Stimulated activated CD8-positive, alpha-beta memory T cell treated with anti-CD3 and anti-CD28 coated beads, Interleukin-7, amount 100 ng/mL, for 1 hour (primary cell): ENCODE results near the gene SEC22B.
A peak's percentile ranks its signal among the peaks of the same experiment; 100 is the strongest.
"Not testable (repeated sequence)": the region's sequence is repeated elsewhere in the genome, so short reads cannot be mapped to it uniquely, and the experiment has no call there.

Experiments
- DNase-seq, 2 donors: peaks; one replicate each; pipeline ENCODE4 v3.0.0-alpha.2; 2020; ENCODE audit warnings: low read depth in 2 of 2

The SEC22B gene

DNA sequence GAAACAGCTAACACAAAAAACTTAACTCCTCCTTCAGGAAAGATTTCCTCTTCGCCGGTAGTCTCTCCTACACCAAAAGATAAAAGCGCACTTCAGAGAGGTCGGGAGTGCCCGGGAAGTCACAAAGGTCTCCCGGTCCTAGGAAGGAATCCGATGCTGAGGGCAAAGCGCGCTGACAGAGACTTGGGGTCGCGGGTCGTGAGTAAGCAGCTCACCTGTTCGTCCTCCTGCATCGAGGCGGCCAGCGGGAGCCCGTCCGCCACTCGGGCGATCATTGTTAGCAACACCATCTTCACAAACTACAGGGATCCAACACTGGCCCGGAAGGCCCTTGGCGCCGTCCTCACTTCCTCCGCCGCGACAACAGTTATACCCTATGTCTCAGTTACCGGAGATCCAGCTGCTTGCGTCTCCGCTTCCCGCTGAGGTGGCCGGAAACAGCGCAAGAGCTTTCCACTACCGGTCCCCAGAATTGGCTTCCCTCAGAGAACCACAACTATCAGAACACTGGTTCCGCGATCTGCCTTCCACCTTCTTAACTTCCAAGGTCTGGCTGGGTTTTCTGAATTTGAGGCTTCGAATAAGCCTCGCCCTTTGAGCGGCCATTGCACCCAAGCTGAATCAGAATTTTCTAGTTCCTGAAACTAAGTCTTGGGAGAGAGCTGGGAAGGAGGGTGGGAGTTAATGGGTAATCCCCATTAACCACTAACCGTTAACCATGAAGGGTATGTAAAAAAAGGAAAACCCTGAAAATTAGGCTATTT is at the start of gene SEC22B:
SEC22B (minus strand) TSS at position 429 of the 764 bp plus-strand sequence; CDS start at position 290, 139 bp downstream.
- DNase-seq: peak; percentile 73 to 76

DNA sequence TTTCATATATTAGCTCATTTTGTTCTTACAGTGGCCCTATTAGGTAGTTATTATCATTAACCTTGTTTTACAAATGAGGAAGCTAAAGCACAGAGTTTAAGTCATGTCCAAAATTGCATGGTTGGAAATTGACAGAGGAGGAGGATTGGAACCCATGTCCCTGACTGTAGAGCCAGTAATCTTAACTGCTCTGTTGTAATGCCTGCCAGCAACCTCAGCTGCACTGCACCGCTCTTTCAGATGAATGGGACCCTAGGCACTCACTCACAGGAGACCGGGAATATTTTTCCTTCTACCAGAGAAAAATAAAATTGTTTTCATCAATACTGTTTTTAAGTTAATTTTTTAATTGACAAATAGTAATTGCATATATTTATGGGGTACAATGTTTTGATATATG is 41.6 kb upstream of the SEC22B start:
- not testable (repeated sequence) for DNase-seq

DNA sequence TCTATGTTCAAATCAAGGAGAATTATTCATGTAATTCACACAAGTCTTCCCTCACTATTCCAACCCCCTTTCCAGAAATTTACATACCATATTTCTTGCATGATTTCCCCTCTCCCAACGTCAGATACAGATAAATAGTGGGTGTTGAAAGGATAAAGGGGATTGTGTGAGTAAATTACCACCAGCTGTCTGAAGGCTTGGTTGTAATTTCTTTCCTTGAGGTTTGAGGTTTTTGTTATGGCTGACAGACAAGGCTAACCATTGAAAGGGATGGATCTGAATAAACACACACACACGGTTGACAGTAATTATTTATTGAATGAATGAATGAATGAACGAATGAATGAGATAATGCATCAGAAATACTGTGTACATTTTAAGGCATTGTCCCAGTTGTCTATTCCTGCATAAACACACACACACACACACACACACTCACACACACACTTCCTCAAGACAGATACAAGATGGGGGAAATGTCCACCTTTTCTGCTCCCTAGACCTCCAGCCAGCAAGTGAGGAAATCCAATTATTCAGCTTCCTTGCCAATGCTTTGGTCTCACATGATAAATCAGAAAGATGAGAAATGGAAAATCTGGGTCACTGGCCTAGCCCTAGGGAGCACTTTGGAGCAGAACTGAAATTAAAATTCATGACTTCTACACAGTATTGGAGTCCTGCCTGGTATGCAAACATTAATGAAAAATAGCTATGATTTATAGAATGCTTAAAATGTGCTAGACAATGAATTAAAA is 41.0 kb upstream of the SEC22B start:
- DNase-seq: not testable (repeated sequence)

DNA sequence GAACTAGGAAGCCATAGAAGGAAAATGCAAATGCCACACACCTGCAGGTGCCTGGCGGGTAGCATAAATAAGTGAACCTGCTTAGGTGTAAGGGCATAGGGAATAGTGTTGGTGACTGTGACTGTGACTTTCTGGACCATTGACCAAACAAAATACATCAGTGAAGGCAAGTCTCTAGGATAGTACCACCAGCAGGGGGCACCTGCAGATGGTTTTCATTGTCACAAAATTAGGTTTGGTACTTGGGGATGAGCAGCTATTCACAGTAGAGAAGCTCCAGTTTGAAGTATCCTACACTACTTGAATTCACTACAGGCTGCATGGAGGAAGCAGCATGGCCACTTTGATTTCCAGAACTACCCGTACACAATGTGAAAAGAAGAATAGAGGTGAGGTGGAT is 37.3 kb upstream of the SEC22B start:
- not testable (repeated sequence) for DNase-seq

DNA sequence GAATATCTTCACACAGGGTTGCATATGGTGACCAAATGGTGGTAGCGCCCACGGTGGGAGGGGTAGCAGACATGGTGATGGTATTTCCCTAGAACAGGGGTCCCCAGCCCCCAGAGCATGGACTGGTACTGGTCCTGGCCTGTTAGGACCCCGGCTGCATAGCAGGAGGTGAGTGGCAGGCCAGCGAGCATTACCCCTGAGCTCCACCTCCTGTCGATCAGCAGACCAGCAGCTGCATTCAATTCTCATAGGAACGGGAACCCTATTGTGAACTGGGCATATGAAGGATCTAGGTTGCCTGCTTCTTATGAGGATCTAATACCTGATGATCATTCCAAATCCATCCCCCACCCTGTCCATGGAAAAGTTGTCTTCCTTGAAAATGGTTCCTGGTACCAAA is 34.4 kb upstream of the SEC22B start:
- DNase-seq: not testable (repeated sequence)

DNA sequence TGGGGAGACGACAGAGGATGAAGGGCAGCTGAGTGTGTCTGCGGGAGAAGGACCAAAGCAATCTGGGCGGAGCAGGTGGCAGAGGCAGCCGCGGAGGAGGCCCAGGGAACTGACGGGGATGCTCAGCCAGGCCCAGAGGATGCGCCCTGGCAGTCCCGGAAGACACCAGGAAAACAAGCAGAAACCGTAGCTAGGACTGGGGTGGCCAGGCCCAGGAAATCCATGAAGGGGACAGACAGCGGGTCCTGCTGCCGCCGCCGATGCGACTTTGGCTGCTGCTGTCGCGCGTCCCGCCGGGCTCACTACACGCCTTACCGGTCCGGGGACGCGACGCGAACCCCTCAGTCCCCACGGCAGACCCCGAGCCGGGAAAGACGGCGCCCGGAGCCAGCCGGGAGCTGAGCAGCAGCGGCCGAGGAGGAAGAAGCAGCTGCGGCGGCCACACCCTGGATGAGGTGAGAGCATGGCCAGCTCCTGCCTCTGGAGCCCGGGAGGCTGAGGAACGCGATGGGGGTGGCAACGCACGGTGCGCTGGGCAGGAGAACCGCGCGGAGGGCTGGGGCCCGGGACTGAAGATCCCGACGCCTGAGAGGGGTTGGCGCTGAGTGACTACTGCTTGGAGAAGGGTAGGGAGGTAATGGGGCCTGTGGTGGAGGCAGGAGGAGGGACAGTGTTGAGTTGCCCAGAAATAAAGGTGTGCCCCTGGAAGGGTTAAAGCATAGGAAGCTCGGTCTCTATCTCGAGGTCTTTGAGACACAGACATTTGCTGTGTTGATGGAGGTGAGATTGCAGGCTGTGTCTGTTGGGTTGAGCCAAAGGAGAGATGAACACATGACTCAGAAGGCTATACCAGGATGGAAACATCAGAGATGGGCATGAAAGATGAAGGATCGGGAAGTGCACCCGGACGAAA is 20.8 kb upstream of the SEC22B start:
- DNase-seq: not testable (repeated sequence)

DNA sequence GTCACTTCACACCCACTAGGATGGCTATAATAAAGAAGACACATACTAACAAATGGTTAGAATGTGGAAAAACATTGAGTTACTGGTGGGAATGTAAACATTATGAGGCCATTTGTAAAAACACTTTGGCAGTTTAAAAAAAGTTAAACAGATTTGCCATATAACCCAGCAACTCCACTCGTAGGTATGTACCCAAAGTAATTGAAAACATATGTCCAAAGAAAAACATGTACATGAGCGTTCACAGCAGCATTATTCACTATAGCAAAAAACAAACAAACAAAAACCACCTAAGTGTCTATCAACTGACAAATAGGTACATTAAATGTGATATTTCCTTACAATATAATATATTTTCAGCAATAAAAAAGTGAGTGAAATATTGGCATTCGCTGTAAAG is 12.3 kb upstream of the SEC22B start:
- not testable (repeated sequence) for DNase-seq

DNA sequence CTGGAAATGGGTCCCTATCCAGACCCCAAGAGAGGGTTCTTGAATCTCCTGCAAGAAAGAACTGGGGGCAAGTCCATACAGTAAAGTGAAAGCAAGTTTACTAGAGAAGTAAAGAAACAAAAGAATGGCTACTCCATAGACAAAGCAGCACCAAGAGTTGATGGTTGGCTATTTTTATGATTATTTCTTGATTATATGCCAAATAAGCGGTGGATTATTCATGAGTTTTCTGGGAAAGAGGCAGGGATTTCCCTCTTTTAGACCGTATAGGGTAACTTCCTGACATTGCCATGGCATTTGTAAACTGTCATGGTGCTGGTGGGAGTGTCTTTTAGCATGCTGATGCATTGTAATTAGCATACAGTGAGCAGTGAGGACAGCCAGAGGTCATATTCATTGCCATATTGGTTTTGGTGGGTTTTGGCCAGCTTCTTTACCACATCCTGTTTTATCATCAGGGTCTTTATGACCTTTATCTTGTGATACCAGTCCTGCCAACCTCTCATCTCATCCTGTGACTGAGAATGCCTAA is 5.9 kb upstream of the SEC22B start:
- DNase-seq: not testable (repeated sequence)

DNA sequence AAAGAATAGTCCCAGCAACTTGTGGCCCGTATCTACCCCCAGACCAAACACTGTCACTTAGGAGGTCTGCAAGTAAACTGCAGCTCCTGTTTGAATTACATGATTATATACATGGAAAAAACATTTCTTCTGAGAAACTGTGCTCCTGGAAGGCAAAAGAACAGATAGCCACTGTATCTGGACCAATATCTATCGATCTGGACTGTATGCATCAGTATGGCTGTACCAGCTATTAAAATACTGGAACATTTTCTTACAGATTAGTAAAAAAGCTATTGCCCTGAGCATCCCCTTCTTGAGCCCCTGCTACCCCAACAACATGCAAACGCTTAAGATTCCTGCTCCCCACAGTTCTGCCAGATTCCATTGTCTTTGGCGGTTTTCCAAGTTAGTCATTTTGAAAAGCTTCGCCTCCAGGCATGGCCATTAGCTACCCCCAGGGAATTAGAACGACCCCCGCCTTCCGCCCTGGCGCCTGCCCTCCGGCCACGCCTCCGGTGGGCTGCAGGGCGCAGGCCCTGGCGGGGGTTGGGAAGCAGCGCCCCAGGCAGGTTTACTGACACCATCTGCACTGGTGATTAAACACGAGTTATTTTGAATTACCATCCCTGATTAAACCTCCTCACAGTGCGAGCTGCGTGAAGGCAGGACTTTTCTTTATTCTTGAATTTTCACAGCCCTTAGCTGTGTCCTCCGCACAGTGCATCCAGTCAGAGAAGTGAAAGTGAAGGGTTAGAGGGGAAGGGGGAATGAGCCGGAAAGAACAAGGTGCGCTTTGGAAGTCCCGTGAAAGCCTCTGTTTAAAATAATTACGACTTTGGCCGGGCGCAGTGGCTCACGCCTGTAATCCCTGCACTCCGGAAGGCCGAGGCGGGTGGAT is 3.7 kb upstream of the SEC22B start:
- DNase-seq: not testable (repeated sequence)

DNA sequence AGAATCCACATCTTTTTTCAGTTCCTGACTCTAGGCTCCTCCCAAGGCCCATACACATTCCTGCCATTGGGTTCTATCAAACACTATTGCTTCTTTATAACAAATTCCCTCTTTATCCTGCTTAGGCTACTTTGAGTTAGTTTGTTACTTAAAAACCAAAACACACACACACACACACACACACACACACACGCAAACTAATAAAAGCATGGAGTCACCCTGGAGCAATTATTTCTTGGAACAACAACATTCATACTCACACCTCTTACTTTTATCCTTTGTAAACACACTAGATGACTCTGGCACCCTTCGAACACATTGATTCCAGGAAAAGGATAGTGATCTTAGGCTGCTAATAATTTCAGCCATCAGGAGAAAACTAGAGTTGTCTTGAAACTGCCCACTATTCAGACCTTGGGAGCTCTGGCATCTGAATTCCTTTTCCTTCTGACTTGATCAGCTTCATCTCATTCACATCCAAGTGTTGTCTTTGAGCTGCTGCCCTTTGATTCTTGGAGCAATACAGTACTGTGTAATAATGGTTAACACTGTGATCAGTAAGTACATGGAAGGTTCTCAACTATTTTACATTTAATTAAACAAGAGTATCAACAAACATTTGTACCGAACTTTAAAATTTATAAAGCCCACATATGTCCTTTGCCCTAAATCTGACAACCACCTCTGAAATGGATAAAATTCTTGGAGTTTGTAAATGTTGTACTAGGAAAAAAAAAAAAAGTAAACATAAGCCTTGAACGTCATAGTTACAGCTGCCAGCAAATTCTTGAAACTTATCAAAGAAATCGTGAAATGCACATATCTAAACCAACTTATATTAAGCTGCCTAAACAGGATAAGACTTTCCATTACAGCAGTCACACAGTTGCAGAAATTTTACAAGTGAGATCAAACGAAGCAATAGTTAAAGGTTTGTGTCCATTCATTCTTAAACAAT is 2.8 kb upstream of the SEC22B start:
- no peak for DNase-seq

DNA sequence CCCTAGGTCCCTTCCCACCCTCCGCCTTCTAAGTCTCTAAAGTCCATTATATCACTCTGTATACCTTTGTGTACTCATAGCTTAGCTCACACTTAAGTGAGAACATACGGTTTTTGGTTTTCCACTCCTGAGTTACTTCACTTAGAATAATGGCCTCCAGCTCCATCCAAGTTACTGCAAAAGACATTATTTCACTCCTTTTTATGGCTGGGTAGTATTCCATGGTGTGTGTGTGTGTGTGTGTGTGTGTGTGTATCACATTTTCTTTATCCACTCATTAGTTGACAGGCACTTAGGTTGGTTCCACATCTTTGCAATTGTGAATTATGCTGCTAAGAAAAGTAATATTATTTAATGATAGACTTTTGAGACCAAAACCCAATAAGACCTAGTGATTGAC is 1.7 kb upstream of the SEC22B start:
- DNase-seq: not testable (repeated sequence)

DNA sequence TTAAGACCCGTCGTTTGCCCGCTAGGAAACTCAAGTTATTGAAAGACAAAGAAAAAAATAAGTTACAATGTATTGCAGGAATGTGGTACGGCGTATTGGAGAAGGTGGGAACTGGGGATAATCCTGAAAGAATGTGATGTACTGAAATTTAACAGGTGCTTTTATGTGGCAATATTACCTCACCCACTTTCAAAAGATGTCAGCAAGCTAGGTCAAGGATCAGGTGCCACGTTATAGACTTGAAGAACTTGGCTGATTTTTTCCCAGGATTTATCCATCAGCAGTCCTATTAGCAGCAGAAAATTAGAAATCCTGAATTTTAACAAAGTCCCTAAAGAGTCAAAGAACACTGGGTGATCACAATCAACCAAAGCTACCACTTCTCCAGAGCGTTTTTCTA is 632 bp downstream of the SEC22B start:
- not testable (repeated sequence) for DNase-seq

DNA sequence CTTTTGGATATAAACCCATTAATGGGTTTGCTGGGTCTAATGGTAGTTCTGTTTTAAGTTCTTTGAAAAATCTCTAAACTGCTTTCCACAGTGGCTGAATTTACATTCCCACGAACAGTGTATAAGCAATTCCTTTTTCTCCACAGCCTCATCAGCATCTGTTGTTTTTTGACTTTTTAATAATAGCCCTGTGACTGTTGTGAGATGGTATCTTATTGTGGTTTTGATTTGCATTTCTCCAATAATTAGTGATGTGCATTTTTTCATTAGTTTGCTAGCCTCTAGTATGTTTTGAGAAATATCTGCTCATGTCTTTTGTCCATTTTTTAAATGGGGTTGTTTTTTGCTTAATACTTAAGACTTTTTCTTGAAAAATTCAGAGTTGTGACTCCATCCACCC is 11.6 kb downstream of the SEC22B start:
- not testable (repeated sequence) for DNase-seq

DNA sequence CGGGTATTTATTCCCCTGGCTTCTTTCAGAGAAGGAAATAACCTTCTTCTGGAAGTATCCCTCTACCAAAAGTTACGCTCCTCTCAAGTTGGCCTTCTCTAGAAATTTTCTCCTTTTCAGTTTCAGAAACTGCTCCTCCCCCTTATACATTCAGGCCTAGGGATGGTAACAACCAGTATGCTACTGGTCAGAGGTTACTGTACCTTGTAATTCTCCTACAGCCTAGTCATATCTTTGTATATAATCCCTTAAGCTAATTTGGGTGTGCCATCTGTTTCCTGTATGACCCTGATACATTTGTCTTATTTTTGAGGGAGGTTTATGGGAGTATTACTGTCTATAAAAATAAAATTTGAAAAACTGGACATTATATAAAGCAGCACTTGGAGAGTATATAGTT is 14.3 kb downstream of the SEC22B start:
- DNase-seq: not testable (repeated sequence)

DNA sequence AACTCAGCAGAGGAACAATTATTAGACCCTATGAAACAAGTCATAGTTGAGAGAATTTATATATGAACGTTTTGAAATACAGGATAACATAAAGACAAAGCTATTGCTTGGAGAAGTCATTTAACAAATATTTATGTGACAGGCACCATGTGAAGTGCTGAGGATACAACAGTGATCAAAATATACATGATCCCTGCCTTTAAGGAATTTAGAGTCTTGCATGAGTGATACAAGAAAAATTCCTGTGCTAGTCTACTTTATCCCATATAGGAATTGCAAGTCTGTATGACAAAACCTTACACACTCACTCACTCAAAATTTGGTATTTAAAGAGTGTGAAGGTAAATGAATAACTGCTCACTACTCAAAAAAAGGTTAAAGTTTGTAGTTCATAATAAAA is 17.8 kb downstream of the SEC22B start:
- DNase-seq: not testable (repeated sequence)

DNA sequence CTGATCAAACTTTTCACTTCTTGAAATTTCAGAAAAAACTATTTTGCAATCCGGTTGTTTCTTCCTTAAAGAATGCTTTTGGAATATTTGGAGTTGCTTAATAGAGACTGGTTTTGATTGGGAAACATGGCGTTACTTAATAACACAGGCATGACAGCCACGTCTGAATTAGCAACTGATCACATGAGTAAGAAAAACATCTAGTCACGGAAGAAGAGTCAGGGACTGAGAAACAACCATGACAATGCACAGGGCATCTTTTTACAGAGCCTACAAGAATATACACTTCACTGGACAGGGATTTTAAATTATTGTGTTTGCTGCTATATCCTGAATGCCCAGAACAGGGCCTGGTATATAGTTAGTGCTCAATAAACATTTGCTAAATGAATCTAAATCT is 18.2 kb downstream of the SEC22B start:
- DNase-seq: not testable (repeated sequence)

DNA sequence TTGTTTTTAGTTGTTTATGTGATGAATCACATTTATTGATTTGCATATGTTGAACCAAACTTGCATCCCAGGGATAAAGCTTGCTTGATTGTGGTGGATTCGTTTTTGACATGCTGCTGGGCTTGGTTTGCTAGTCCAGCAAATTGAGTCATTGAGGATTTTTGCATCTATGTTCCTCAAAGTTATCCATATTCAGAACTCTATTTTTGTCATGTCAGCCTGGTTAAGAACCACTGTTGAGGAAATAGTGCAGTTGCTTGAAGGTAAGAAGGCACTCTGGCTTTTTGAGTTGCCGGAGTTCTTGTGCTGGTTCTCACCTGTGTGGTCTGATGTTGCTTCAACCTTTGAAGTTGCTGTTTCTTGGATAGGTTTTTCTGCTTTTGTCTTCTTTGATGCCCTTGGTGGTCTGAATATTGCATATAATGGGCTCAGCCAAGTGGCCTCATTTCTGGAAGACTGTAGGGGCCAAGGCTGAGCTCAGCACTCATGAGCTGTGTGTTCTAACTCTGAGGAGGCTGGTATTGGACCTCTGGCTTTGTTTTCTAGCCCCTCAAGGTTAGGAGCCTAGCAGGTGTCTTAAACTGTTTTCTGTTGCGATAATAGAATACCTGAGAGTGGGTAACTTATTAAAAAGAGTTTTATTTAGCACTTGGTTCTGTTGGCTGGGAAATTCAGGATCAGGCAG is 26.0 kb downstream of the SEC22B start:
- not testable (repeated sequence) for DNase-seq

DNA sequence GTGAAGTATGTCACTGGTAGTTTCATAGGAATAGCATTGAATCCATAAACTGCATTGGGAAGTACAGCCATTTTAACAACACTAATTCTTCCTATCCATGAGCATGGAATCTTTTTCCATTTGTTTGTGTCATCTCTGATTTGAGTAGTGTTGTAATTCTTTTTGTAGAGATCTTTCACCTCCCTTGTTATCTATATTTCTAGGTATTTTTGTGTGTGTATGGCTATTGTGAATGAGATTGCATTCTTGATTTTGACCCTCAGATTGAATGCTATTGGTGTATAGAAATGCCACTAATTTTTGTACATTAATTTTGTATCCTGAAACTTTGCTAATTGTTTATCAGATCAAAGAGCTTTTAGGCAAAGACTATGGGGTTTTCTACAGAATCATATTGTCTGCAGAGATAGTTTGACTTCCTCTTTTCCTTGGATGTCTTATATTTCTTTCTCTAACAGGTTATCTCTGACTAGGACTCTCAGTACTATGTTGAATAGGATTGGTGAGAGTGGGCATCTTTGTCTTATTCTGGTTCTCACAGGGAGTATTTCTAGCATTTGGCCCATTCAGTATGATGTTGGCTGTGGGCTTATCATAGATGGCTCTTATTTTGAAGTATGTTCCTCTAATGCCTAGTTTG is 26.8 kb downstream of the SEC22B start:
- DNase-seq: not testable (repeated sequence)
